Measurements from ENCODE around the gene NRXN2. TPM values are rescaled to one million over a fixed set of nuclear protein-coding genes. Genes with fewer than 3 reads are reported as not detected.

Gene NRXN2
- total RNA-seq, 2 experiments from 2014 or later = 0.18 to 0.39 TPM

DNA sequence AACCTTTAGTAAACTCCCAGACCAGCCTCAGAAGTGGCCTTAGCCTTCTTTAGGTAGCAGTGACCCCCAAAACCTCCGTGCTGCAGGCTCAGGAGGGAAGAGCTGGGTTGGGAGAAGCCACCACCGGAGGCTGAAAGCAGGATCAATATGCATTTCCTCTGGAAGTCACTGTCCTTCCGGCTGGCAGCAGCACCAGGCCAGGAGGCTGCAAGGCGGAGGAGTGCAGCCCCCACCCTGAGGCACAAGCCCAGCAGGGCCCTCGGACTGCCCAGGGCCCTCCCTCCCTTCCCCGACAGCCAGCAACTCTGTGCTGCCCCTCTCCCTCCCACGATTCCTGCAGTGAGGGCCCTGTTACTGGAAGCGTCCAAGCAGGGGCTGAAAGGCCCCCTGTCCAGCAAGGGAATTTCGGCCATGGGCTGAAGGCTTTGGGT lies 3.2 kb upstream of the NRXN2 start:
- POLR2A ChIA-PET = no interaction called here
- H3K9me3 Mint-ChIP-seq (ENCODE audit: low read depth) = no peaks in the 10 kb centered on the region

DNA sequence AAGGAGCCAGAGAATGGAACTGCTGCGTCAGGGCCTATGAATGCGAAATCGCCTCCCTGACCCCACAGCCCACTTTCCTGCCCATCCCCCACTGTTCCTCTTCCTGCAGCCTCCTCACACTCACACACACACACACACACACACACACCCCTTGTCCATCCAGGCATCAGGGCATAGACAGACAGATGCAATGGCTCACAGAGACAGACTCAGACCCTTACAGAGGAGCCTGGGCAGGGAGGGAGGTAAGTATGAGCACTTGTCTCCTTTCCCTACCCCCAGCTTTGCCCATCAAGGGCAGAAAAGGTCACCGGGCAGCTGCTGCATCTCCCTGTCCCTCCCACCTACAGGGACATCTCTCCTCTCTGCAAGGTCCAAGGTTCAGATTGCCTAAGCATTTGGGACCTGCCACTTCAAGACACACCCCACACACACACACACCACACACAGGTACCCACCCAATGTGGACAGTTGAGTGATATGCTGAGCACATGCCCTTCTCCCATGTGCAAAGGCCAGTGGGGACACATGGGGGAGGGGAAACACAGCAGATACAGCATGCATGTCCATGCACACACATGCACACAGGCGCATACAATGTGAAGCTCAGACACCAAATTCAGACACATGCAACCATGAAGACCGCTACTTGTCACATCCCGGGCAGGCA lies 2.0 kb upstream of the NRXN2 start:
- no peak for ATAC-seq
- ChIA-PET POLR2A (interaction anchor here (0.6 kb wide), 1 partner anchor 358 kb away, joined by 3 read pairs; no protein-coding TSS in a partner anchor), CTCF (interaction anchor here (0.6 kb wide), 1 partner anchor 10 kb away, joined by 3 read pairs; no protein-coding TSS in a partner anchor)
- Mint-ChIP-seq H3K27ac (no peak overlapping the region), H3K27me3 (peaks cover 16% of the 10 kb centered on the region), H3K4me1 (peaks cover 11% of the 10 kb centered on the region), H3K36me3 (ENCODE audit: low read depth) (no peaks in the 10 kb centered on the region), H3K9me3 (ENCODE audit: low read depth) (no peaks in the 10 kb centered on the region), H3K4me3 (no peak overlapping the region)
- intact Hi-C loops (cut with DNase I, micrococcal nuclease) = no loop called here
- DNase-seq = no peak

More for the DNA sequence above, 3.2 kb upstream of the NRXN2 start:
- H3K4me1 Mint-ChIP-seq = peaks cover 11% of the 10 kb centered on the region
- intact Hi-C loops (cut with DNase I, micrococcal nuclease) = no loop called here
- no peak for DNase-seq
- no peak for ATAC-seq
- no peaks in the 10 kb centered on the region for H3K36me3 Mint-ChIP-seq (ENCODE audit: low read depth)
- no peak overlapping the region for H3K4me3 Mint-ChIP-seq
- H3K27ac Mint-ChIP-seq = no peak overlapping the region
- CTCF ChIA-PET = no interaction called here
- H3K27me3 Mint-ChIP-seq = peaks cover 11% of the 10 kb centered on the region

DNA sequence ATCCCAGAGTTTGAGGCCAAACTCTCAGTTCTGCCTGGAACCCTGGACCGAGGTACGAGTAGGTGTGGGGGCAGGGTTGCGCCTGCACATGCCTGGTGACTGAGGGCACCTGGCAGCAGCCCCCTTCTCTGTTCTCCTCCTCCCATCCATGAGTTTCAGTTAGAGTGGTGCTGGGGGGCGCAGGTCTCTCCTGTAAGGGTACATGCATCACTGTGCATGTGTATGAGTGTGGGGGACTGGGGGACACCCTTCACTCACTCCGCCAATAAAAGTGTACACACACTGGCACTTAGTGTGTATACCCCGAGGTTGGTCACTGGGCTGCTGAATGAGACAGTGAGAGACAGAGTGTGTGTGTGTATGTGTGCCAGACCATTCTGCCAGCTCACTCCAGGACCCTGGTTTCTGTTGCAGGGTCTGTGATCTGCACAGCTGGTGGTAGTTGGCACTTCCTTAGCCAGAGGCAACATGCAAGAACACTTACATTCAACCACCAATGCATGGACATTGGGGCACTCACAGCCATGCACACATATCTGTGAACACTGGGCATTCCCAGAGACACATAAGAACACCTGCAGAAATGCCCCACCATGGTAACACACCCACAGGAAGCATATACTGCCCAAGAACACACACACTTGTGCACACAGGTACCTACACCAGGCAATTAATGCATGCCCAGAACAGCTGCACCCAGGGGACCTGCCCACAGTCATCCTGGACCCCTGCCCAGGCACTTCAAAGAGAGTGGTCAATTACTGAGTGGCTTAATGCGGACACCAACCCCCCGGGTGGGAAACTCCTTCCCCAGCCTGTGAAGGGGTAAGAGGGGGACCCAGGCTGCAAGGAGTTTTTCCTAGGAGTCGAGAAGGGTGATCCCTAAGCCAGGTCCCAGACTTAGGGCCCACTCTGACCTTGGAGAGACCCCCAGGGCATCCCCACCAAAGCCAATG lies 1.2 kb upstream of the NRXN2 start:
- DNase-seq (no peak), ATAC-seq (no peak)
- Mint-ChIP-seq H3K4me1 (peaks cover 11% of the 10 kb centered on the region), H3K27me3 (peaks cover 18% of the 10 kb centered on the region), H3K27ac (no peak overlapping the region), H3K9me3 (ENCODE audit: low read depth) (no peaks in the 10 kb centered on the region), H3K4me3 (peak overlapping the region; percentile 46), H3K36me3 (ENCODE audit: low read depth) (no peaks in the 10 kb centered on the region)
- intact Hi-C loops (cut with DNase I, micrococcal nuclease) = loop anchor here (1.0 kb wide), 5 partner anchors 19 to 365 kb away; partner anchors contain the start of genes ATG2A (in 1 of the 2) and RPS6KA4 (in 1 of the 2)
- ChIA-PET CTCF (no interaction called here), POLR2A (no interaction called here)

DNA sequence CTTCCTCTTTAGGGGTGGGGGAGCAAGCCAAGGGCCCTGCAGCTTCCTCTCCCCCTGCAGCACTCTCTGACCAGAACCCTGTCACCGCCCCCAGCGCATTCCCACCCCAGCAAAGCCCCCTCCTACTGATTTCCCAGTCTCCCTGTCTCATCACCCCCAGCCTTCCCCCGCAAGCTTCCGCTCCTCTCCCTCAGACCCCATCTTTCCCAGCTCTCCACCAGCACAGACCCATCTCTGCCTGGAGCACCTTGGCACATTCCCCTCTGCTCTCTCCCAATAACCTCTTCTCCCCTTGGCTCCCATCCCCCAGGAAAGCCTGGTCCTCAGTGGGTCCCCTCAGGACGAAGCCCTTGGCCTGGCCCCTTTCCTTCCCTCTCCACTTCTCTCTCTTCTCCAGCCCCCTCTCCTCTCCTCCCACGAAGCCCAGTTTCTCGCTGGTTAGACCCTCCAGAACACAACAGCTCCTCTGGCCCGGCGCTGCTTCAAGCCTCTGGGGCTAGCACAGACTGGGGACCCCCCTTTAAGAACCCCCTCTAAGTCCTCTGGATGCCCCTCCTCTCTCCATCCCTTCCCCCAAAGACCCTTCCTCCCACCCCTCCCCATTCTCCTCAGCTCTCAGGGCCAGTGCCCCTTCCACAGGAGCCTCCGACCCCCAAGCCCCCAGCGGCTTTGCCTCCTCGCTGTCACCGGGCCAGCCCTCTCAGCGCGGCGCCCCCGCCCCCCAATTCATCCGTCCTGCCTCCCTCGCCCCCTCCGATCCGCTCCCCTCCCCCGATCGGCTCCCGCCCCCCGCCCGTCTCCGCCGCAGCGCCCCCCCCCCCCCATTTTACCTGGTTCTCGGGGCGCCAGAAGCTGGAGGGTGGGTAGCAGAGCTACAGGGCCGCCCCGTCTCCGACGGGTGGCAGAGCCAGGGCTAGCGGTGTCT lies 594 bp downstream of the NRXN2 start:
- Mint-ChIP-seq H3K27me3 (peaks cover 26% of the 10 kb centered on the region), H3K4me1 (peaks cover 11% of the 10 kb centered on the region), H3K27ac (no peak overlapping the region), H3K4me3 (no peak overlapping the region), H3K9me3 (ENCODE audit: low read depth) (no peaks in the 10 kb centered on the region), H3K36me3 (ENCODE audit: low read depth) (no peaks in the 10 kb centered on the region)
- DNase-seq = no peak
- POLR2A ChIA-PET = no interaction called here
- no peak for ATAC-seq
- intact Hi-C loops (cut with DNase I, micrococcal nuclease) = loop anchor here (1.0 kb wide), 6 partner anchors 8 to 363 kb away; partner anchors contain the start of genes ATG2A (in 1 of the 2) and RPS6KA4 (in 1 of the 2)
- CTCF ChIA-PET = interaction anchor here (0.6 to 1.7 kb wide), 3 partner anchors 11 to 34 kb away, joined by 3 to 13 read pairs (median 6); no protein-coding TSS in a partner anchor

DNA sequence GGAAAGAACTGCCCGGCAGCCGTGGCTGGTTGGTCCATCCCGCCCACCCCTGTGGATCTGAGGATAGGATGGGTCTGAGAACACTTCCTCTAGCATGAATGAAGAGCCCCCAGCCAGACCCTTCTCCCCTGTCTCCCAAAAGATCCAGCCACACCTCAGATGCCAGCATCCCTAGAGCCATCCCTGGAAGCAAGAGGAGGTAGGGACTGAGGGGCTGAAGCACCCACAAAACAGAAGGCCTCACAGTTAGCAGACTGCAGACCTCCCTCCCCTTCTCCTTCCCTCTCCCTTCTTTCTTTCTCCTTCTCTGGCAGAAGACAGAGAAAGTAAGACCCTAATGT lies 1.7 kb downstream of the NRXN2 start:
- Mint-ChIP-seq H3K9me3 (ENCODE audit: low read depth) (no peaks in the 10 kb centered on the region), H3K27ac (no peak overlapping the region), H3K36me3 (ENCODE audit: low read depth) (no peaks in the 10 kb centered on the region), H3K27me3 (peaks cover 35% of the 10 kb centered on the region), H3K4me3 (no peak overlapping the region), H3K4me1 (peaks cover 11% of the 10 kb centered on the region)
- DNase-seq (no peak), ATAC-seq (no peak)
- POLR2A ChIA-PET = no interaction called here
- intact Hi-C loops (cut with DNase I, micrococcal nuclease) = no loop called here
- CTCF ChIA-PET = interaction anchor here (1.4 to 1.7 kb wide), 2 partner anchors 12 to 33 kb away, joined by 6 to 13 read pairs; no protein-coding TSS in a partner anchor

DNA sequence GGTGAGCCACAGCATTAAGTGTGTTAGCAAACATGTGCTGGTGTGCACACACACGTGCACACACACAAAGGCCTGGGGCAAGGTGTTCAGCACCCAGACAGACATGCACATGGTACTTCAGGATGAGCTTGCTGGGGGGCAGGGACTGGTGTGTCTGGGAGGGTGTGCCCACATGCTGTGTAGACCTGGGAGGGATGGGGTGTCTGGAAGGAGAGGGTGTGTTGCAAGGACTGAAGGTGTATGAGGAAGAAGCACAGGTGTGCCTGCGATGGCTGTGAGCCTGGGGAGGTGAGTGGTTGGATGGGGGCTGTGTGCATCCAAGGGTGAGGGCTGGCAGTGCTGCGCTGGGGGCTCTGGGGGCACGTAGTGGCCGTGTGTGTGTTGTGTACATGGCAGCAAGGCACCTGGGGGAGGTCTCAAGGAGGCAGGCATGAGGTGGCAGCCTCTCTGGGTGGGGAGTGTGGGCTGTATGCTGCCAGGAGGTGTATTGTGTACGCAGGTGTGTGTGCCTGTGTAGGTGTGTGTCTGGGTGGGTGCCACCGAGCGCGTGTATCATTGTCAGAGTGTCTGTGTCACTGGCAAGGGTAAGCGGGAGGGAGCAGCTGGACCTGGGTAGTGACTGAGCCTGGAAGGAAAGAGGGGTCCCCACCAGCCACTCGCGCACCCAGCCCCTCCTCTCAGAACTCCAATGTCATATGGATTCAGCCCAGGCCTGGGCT lies 2.2 kb downstream of the NRXN2 start:
- Mint-ChIP-seq H3K36me3 (ENCODE audit: low read depth) (no peaks in the 10 kb centered on the region), H3K4me1 (peaks cover 11% of the 10 kb centered on the region), H3K4me3 (no peak overlapping the region), H3K9me3 (ENCODE audit: low read depth) (no peaks in the 10 kb centered on the region), H3K27me3 (peaks cover 40% of the 10 kb centered on the region), H3K27ac (no peak overlapping the region)
- ChIA-PET POLR2A (no interaction called here), CTCF (no interaction called here)
- intact Hi-C loops (cut with DNase I, micrococcal nuclease) = no loop called here
- ATAC-seq (no peak), DNase-seq (no peak)

DNA sequence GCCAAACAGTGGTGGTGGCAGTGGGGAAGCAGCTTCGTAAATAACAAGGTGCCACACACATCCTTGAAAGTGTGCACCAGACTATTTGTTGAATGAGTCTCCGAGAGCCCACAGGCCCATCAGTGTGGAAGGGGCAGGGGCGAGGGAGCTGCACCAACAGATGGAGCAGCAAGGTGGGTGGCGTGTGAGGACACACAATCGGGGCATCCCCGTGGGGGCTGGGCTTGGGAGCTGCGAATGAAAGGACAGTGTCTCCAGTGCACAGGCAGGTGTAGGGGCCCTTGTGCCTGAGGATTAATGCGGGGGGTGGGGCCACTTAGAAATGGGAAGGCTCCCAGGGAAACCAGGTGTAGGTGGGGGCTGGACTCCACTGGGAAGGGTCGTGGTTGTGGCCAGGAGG lies 2.8 kb downstream of the NRXN2 start:
- POLR2A ChIA-PET = no interaction called here
- Mint-ChIP-seq H3K4me3 (no peak overlapping the region), H3K36me3 (ENCODE audit: low read depth) (no peaks in the 10 kb centered on the region), H3K4me1 (peaks cover 11% of the 10 kb centered on the region), H3K9me3 (ENCODE audit: low read depth) (no peaks in the 10 kb centered on the region), H3K27me3 (peaks cover 44% of the 10 kb centered on the region), H3K27ac (no peak overlapping the region)
- CTCF ChIA-PET = interaction anchor here (0.8 kb wide), 1 partner anchor 19 kb away, joined by 3 read pairs; no protein-coding TSS in a partner anchor
- DNase-seq (no peak), ATAC-seq (no peak)
- intact Hi-C loops (cut with DNase I, micrococcal nuclease) = no loop called here

DNA sequence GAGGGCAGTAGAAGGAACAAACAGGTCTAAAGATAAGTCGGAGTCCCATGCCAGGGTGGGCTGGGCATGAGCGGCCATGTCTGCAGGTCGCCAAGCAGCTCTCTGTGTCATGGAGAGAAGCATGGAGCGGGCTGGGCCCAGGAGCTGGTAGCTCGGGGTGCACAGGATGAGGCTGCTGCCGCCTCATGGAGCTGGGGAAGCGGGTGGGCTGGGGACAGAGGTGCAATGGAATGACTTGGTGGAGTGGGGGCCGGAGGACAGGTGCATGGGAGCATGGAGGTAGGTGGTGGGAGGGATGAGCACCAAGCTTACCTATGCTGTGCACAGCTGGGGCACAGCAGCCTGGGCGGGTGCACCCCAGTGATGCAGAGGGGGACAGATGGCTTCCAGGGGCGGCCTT lies 3.6 kb downstream of the NRXN2 start:
- Mint-ChIP-seq H3K36me3 (ENCODE audit: low read depth) (no peaks in the 10 kb centered on the region), H3K4me3 (no peak overlapping the region), H3K4me1 (peaks cover 7% of the 10 kb centered on the region), H3K27ac (no peak overlapping the region), H3K27me3 (peaks cover 52% of the 10 kb centered on the region), H3K9me3 (ENCODE audit: low read depth) (no peaks in the 10 kb centered on the region)
- intact Hi-C loops (cut with DNase I, micrococcal nuclease) = no loop called here
- ChIA-PET POLR2A (no interaction called here), CTCF (interaction anchor here (0.8 to 1.6 kb wide), 3 partner anchors 20 to 31 kb away, joined by 3 to 5 read pairs (median 3); no protein-coding TSS in a partner anchor)
- ATAC-seq (no peak), DNase-seq (no peak)

DNA sequence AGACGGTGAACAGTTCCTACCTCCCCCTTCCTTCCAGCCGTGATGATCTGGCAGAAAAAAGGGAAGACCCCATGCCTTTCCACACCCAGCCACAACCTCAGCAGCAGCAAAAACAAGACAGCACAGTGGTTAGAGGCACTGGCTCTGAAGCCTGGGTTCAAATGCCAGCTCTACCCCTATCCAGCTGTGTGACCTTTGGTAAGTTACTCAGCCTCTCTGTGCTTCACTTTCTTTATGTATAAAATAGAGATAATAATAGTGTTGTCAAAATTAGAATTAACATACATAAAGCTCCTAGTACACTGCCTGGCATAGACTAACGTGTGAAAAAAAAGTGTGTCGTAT lies 4.2 kb downstream of the NRXN2 start:
- ChIA-PET POLR2A (no interaction called here), CTCF (interaction anchor here (1.0 to 1.6 kb wide), 3 partner anchors 14 to 30 kb away, joined by 3 to 5 read pairs (median 3); no protein-coding TSS in a partner anchor)
- H3K27me3 Mint-ChIP-seq = peaks cover 58% of the 10 kb centered on the region

DNA sequence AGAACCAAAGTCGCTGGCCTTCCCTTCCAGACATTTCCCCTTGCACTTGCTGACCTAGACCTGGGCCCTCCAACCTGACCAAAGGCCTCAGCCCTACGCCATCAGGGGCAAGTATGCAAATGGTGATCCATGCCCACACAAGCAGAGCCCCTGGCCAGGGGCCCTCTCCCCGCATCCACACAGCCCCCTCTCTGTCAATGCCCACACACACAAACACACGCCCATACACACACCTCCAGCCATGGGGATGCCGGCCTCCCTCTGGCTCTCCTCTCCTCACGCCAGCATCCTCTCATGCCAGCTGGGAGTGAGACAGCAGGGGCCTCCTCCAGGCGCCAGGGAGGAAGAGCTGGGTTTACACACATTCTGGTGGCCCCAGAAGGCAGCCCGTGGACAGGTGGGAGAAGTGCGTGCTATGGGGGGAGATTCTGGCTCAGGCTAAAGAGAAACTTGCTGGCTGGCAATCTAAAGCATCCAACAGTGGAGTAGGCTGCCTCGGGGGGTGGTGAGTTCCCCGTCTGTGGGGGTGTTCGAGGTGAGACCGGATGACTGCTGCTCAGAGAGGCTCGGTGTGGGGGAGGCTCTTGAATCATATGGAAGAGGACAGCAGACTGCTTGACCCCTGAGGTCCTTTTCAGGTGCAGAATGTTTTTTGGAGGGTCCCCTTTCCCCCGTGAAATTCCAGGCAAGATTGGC lies 4.8 kb downstream of the NRXN2 start:
- peaks cover 2% of the 10 kb centered on the region for H3K4me1 Mint-ChIP-seq
- no peak overlapping the region for H3K27ac Mint-ChIP-seq
- ChIA-PET CTCF (interaction anchor here (1.3 to 1.6 kb wide), 3 partner anchors 13 to 30 kb away, joined by 3 to 5 read pairs (median 4); partner anchors contain the start of gene RASGRP2), POLR2A (no interaction called here)
- intact Hi-C loops (cut with DNase I, micrococcal nuclease) = no loop called here
- H3K9me3 Mint-ChIP-seq (ENCODE audit: low read depth) = no peaks in the 10 kb centered on the region
- H3K27me3 Mint-ChIP-seq = peaks cover 58% of the 10 kb centered on the region
- H3K36me3 Mint-ChIP-seq (ENCODE audit: low read depth) = no peaks in the 10 kb centered on the region
- H3K4me3 Mint-ChIP-seq = no peak overlapping the region
- DNase-seq (no peak), ATAC-seq (no peak)

More for the DNA sequence above, 4.2 kb downstream of the NRXN2 start:
- ATAC-seq = no peak
- intact Hi-C loops (cut with DNase I, micrococcal nuclease) = no loop called here
- DNase-seq = no peak
- H3K27ac Mint-ChIP-seq = no peak overlapping the region
- peaks cover 5% of the 10 kb centered on the region for H3K4me1 Mint-ChIP-seq
- H3K36me3 Mint-ChIP-seq (ENCODE audit: low read depth) = no peaks in the 10 kb centered on the region
- no peak overlapping the region for H3K4me3 Mint-ChIP-seq
- H3K9me3 Mint-ChIP-seq (ENCODE audit: low read depth) = no peaks in the 10 kb centered on the region
